Stimulated activated CD4-positive, alpha-beta T cell treated with anti-CD3 and anti-CD28 coated beads, Interleukin-2, amount 100 ng/mL, for 48 hours (primary cell): ENCODE results near the gene POU2F2.
A peak's percentile ranks its signal among the peaks of the same experiment; 100 is the strongest.
"Not testable (repeated sequence)": the region's sequence is repeated elsewhere in the genome, so short reads cannot be mapped to it uniquely, and the experiment has no call there.

ENCODE experiments used
- DNase-seq, 2 donors: peaks; one replicate each; pipeline ENCODE4 v3.0.0-alpha.2; 2020

POU2F2 gene

GRCh38 chr19:42124386-42124901, 7.8 kb downstream of the POU2F2 start:
- DNase-seq = no peak

- no peak for DNase-seq
Observed at GRCh38 chr19:42123765-42124164, 8.5 kb downstream of the POU2F2 start.

- DNase-seq = peak; percentile 66 to 68
Observed at GRCh38 chr19:42122691-42123607, 9.3 kb downstream of the POU2F2 start.

GRCh38 chr19:42121656-42122069, 10.6 kb downstream of the POU2F2 start:
- peak; percentile 68 to 75 for DNase-seq

- DNase-seq = no peak
Observed at GRCh38 chr19:42121036-42121621, 11.1 kb downstream of the POU2F2 start.

- DNase-seq = no peak
Observed at GRCh38 chr19:42120276-42120980, 11.8 kb downstream of the POU2F2 start.

GRCh38 chr19:42117076-42117475, 15.2 kb downstream of the POU2F2 start:
- no peak for DNase-seq

- DNase-seq = no peak
Observed at GRCh38 chr19:42116308-42117075, 15.8 kb downstream of the POU2F2 start.

- no peak for DNase-seq
Observed at GRCh38 chr19:42115705-42116104, 16.5 kb downstream of the POU2F2 start.

- DNase-seq = no peak
Observed at GRCh38 chr19:42115219-42115618, 17.0 kb downstream of the POU2F2 start.

GRCh38 chr19:42114412-42114811, 17.8 kb downstream of the POU2F2 start:
- no peak for DNase-seq

GRCh38 chr19:42113641-42114348, 18.5 kb downstream of the POU2F2 start:
- DNase-seq = no peak

- no peak for DNase-seq
Observed at GRCh38 chr19:42111811-42112210, 20.4 kb downstream of the POU2F2 start.

- no peak for DNase-seq
Observed at GRCh38 chr19:42111384-42111783, 20.9 kb downstream of the POU2F2 start.

GRCh38 chr19:42110658-42111057, 21.6 kb downstream of the POU2F2 start:
- DNase-seq = no peak

- DNase-seq = no peak
Observed at GRCh38 chr19:42109896-42110295, 22.4 kb downstream of the POU2F2 start.

GRCh38 chr19:42108527-42109389, 23.5 kb downstream of the POU2F2 start:
- peak; percentile 90 to 93 for DNase-seq

GRCh38 chr19:42105368-42105767, 26.9 kb downstream of the POU2F2 start:
- no peak for DNase-seq

GRCh38 chr19:42102877-42103276, 29.4 kb downstream of the POU2F2 start:
- no peak for DNase-seq

GRCh38 chr19:42100241-42100640, 32.0 kb downstream of the POU2F2 start:
- not testable (repeated sequence) for DNase-seq
